ENCODE measurements around the gene CTSF. TPM values are rescaled to one million over a fixed set of nuclear protein-coding genes. Genes with fewer than 3 reads are reported as not detected.

Gene CTSF
- total and polyA plus RNA-seq, 10 donors, result 11.4 to 60.8 (median 31.0) TPM

DNA sequence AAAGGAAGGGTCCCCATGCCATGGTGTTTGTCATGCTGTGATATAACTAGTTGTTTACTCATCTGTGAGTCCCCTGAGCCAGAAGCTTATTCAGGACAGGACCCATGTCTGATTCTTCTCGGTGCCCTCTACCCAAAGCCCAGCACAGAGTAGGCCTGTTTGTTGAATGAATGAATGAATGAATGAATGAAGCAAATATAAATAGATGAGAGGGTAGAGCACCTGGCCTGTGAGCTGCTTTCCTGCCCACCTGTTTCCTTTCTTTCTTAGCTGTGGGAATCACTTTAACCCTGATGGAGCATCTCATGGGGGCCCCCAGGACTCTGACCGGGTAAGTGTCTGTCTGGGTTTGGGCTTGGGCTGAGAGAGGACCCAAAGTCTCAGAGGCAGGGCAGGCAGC, 31.8 kb upstream of the CTSF start:
- no peak for TF ChIP-seq POLR2AphosphoS5 (IDR thresholded peaks at IDR 0.05)
- TF ChIP-seq POLR2A (IDR thresholded peaks at IDR 0.05), result no peak
- TF ChIP-seq, protein P1, sequence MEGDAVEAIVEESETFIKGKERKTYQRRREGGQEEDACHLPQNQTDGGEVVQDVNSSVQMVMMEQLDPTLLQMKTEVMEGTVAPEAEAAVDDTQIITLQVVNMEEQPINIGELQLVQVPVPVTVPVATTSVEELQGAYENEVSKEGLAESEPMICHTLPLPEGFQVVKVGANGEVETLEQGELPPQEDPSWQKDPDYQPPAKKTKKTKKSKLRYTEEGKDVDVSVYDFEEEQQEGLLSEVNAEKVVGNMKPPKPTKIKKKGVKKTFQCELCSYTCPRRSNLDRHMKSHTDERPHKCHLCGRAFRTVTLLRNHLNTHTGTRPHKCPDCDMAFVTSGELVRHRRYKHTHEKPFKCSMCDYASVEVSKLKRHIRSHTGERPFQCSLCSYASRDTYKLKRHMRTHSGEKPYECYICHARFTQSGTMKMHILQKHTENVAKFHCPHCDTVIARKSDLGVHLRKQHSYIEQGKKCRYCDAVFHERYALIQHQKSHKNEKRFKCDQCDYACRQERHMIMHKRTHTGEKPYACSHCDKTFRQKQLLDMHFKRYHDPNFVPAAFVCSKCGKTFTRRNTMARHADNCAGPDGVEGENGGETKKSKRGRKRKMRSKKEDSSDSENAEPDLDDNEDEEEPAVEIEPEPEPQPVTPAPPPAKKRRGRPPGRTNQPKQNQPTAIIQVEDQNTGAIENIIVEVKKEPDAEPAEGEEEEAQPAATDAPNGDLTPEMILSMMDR (IDR thresholded peaks at IDR 0.05 in 8 of 11, conservative IDR thresholded peaks at IDR 0.05 in 3 of 11), result no peak
- Histone ChIP-seq H3K27me3 (replicated peaks in 1 of 7) (no peaks in the 10 kb centered on the region), H3K36me3 (peaks cover 0 to 62% (median 19%) of the 10 kb centered on the region in 6 donors), H3K4me1 (peaks cover 4 to 48% (median 27%) of the 10 kb centered on the region in 6 donors), H3K4me3 (no peak overlapping the region), H3K27ac (no peak overlapping the region), H3K9me3 (no peaks in the 10 kb centered on the region)
- intact Hi-C loops (cut with DNase I; ENCODE audit: low total_unique reads), result no loop called here
- DNase-seq, result no peak
- 78 to 89% (median 86%) methylated on average over 2 of the region's 2 CpGs for WGBS, 5 donors

DNA sequence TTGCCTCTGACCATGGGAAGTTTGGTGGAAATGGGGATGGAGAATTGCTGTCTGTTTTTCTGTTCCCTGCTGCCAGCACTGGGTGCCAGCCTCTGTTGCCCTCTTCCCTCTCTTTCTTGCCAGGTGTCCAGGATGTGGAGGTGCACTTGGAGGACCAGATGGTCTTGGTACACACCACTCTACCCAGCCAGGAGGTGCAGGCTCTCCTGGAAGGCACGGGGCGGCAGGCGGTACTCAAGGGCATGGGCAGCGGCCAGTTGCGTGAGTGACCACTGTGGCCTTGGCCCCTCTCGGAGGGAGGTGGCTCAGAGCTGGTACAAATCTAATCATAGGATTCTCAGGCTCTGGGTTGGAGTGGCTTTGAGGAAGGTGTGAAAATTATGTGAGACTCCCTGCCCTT, 30.6 kb upstream of the CTSF start:
- TF ChIP-seq, protein P1 (IDR thresholded peaks at IDR 0.05 in 8 of 11, conservative IDR thresholded peaks at IDR 0.05 in 3 of 11), result no peak
- peak in 2 of 3 donors; percentile 62 to 69 for TF ChIP-seq POLR2AphosphoS5 (IDR thresholded peaks at IDR 0.05)
- intact Hi-C loops (cut with DNase I; ENCODE audit: low total_unique reads), result no loop called here
- WGBS, 5 donors, result 80 to 92% (median 83%) methylated on average over 1 to 6 of the region's 6 CpGs
- Histone ChIP-seq H3K27ac (peak overlapping the region in 1 of 8 donors; percentile 5), H3K36me3 (peaks cover 0 to 50% (median 14%) of the 10 kb centered on the region in 6 donors), H3K27me3 (replicated peaks in 1 of 7) (no peaks in the 10 kb centered on the region), H3K4me1 (peaks cover 5 to 50% (median 39%) of the 10 kb centered on the region in 6 donors), H3K9me3 (no peaks in the 10 kb centered on the region), H3K4me3 (no peak overlapping the region)
- DNase-seq, result peak; percentile 81

DNA sequence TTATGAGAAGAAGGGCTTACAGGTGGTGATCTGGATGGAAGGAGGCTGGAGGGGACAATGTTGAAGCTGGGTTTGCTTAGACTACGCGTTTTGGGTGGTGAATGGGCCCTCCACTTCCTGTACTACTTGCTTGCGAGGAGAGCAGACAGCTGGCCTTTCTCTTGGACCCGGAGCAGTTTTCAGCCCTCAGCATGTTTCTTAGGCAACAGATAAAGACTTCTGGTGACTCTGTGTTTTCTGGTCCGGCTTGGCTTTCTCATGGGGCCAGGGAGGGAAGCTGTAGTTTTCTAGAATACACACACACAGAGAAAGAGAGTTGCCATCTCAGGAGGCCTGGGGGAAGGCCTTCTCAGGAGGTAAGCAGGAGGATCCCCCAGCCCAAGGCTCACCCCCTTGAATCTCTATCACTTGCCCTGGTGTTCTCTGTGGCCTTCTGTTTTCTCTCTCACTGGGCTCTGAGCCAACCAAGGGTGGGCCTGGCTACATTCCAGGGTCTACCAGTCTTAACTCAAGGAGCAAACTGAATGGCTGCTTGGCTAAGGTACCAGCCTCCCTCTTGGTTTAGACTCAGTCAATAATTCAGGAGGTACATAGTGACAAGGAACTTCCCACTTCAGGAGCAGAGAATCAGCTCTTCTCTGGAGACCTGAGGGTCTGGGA, 27.0 kb upstream of the CTSF start:
- H3K36me3 ChIP-seq, result peaks cover 0 to 16% (median 6%) of the 10 kb centered on the region in 6 donors
- intact Hi-C loops (cut with DNase I; ENCODE audit: low total_unique reads), result no loop called here
- no peak for DNase-seq
- TF ChIP-seq POLR2A (IDR thresholded peaks at IDR 0.05) (no peak), POLR2AphosphoS5 (IDR thresholded peaks at IDR 0.05) (no peak)
- TF ChIP-seq, protein P1 (IDR thresholded peaks at IDR 0.05 in 8 of 11, conservative IDR thresholded peaks at IDR 0.05 in 3 of 11), result no peak
- H3K27ac ChIP-seq, result peak overlapping the region in 6 of 8 donors; percentile 5 to 81 (median 66)
- H3K4me3 ChIP-seq, result peak overlapping the region in 1 of 8 donors; percentile 14
- no peaks in the 10 kb centered on the region for H3K27me3 ChIP-seq (replicated peaks in 1 of 7)
- no peaks in the 10 kb centered on the region for H3K9me3 ChIP-seq
- WGBS, 5 donors, result 23 to 77% (median 25%) methylated on average over 5 of the region's 5 CpGs
- H3K4me1 ChIP-seq, result peaks cover 22 to 61% (median 46%) of the 10 kb centered on the region in 6 donors

DNA sequence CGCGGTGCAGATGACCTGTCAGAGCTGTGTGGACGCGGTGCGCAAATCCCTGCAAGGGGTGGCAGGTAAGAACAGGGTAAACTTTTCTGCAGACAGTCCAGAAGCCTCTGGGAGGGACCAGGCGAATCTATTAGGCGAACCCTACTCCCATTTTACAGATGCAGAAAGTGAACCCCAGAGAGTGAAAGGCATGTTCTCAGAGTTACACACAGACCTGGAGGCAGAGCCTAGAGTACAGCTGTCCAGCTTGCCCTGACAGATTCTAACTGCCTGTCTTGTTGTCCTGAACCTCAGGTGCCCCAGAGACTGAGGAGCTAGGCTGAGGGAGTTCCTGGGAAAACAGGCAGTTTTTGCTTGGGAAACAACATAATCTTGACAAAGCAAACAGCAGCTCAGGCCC, 25.2 kb upstream of the CTSF start:
- intact Hi-C loops (cut with DNase I; ENCODE audit: low total_unique reads), result no loop called here

More for the DNA sequence above, 25.2 kb upstream of the CTSF start:
- no peaks in the 10 kb centered on the region for H3K27me3 ChIP-seq (replicated peaks in 1 of 7)
- TF ChIP-seq POLR2A (IDR thresholded peaks at IDR 0.05) (no peak), POLR2AphosphoS5 (IDR thresholded peaks at IDR 0.05) (no peak)
- TF ChIP-seq, protein P1 (IDR thresholded peaks at IDR 0.05 in 8 of 11, conservative IDR thresholded peaks at IDR 0.05 in 3 of 11), result no peak
- H3K4me1 ChIP-seq, result peaks cover 18 to 49% (median 40%) of the 10 kb centered on the region in 6 donors
- peak overlapping the region in 7 of 8 donors; percentile 79 to 92 (median 88) for H3K27ac ChIP-seq
- no peaks in the 10 kb centered on the region for H3K9me3 ChIP-seq
- H3K36me3 ChIP-seq, result no peaks in the 10 kb centered on the region
- no peak for DNase-seq
- 61 to 66% (median 63%) methylated on average over 7 of the region's 7 CpGs for WGBS, 5 donors
- H3K4me3 ChIP-seq, result peak overlapping the region in 7 of 8 donors; percentile 55 to 87 (median 60)
